SHP77 (cell line): ENCODE measurements around the gene HDAC9.

Experiments used
- DNase-seq, 2 experiments: peaks; one replicate each; lab custom pipeline; 2025; lab: John Stamatoyannopoulos, UW

HDAC9 gene

GRCh38 chr7:18526368-18526878 is 30.9 kb downstream of the HDAC9 start:
- no peak for DNase-seq

- DNase-seq, result no peak
Observed at GRCh38 chr7:18529239-18529638, 33.7 kb downstream of the HDAC9 start.

- DNase-seq, result no peak
Observed at GRCh38 chr7:18530224-18531179, 35.0 kb downstream of the HDAC9 start.

GRCh38 chr7:18531539-18531938 is 36.0 kb downstream of the HDAC9 start:
- no peak for DNase-seq

GRCh38 chr7:18532813-18533212 is 37.3 kb downstream of the HDAC9 start:
- no peak for DNase-seq

GRCh38 chr7:18534481-18534880 is 38.9 kb downstream of the HDAC9 start:
- no peak for DNase-seq

GRCh38 chr7:18535810-18536415 is 40.4 kb downstream of the HDAC9 start:
- no peak for DNase-seq

- DNase-seq, result no peak
Observed at GRCh38 chr7:18536486-18536885, 40.9 kb downstream of the HDAC9 start.

GRCh38 chr7:18538554-18539250 is 43.2 kb downstream of the HDAC9 start:
- no peak for DNase-seq

GRCh38 chr7:18540396-18540795 is 44.8 kb downstream of the HDAC9 start:
- no peak for DNase-seq

- no peak for DNase-seq
Observed at GRCh38 chr7:18541181-18541870, 45.8 kb downstream of the HDAC9 start.

GRCh38 chr7:18541871-18542212 is 46.3 kb downstream of the HDAC9 start:
- no peak for DNase-seq

- no peak for DNase-seq
Observed at GRCh38 chr7:18546576-18546975, 51.0 kb downstream of the HDAC9 start.

GRCh38 chr7:18547509-18548187 is 52.1 kb downstream of the HDAC9 start:
- DNase-seq, result no peak

GRCh38 chr7:18548534-18548933 is 53.0 kb downstream of the HDAC9 start:
- DNase-seq, result no peak

GRCh38 chr7:18550574-18550973 is 55.0 kb downstream of the HDAC9 start:
- DNase-seq, result no peak

- no peak for DNase-seq
Observed at GRCh38 chr7:18552316-18552916, 56.9 kb downstream of the HDAC9 start.

GRCh38 chr7:18552943-18553604 is 57.5 kb downstream of the HDAC9 start:
- DNase-seq, result peak; percentile 78

GRCh38 chr7:18553605-18554003 is 58.1 kb downstream of the HDAC9 start:
- no peak for DNase-seq

GRCh38 chr7:18555120-18555519 is 59.6 kb downstream of the HDAC9 start:
- DNase-seq, result no peak
